ENCODE results near the gene LIN9.

DNA sequence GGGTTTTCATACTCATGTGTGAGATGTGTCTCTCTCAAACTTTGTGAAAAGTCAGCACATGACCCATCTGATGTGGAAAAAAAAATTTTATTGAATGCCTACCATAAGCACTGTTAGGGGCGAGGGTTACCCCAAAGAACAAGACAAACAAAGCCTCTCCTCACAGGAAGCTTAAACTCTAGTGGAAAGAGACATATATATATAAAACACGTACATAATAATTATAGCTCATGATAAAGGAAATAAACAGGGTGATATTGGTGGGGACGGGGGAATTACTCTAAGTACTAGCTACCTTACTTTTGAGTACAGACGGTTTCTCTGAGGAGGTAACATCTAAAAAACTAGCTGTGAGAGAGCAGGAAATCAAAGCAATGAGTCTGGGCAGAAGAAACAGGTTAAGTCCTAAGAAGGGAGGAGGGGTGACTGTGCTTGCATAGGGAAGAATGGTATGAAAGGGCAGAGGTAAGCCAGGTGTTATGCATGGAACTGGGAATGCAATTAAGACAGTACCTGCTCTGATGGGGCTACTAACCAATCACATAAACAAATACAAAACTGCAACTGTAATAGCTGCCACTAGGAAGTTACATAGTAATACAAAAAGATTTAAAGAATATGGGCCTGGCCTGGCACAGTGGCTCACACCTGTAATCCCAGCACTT lies 4.5 kb downstream of the LIN9 start:
- no peak for TF ChIP-seq PCBP2 (optimal IDR thresholded peaks at IDR 0.05; ENCODE audit: low read depth, low read length, poor library complexity, severe bottlenecking)
- no peak for TF ChIP-seq JUNB (CRISPR knock-in tag; IDR thresholded peaks at IDR 0.05; ENCODE audit: borderline replicate concordance)
- TF ChIP-seq, protein P1, sequence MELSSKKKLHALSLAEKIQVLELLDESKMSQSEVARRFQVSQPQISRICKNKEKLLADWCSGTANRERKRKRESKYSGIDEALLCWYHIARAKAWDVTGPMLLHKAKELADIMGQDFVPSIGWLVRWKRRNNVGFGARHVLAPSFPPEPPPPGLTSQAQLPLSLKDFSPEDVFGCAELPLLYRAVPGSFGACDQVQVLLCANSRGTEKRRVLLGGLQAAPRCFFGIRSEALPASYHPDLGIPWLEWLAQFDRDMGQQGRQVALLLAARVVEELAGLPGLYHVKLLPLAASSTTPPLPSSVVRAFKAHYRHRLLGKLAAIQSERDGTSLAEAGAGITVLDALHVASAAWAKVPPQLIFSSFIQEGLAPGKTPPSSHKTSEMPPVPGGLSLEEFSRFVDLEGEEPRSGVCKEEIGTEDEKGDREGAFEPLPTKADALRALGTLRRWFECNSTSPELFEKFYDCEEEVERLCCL (CRISPR knock-in tag; IDR thresholded peaks at IDR 0.05; ENCODE audit: borderline replicate concordance), result no peak
- TF ChIP-seq PHF20 (CRISPR knock-in tag; IDR thresholded peaks at IDR 0.05), result no peak
- TF ChIP-seq, protein P2, sequence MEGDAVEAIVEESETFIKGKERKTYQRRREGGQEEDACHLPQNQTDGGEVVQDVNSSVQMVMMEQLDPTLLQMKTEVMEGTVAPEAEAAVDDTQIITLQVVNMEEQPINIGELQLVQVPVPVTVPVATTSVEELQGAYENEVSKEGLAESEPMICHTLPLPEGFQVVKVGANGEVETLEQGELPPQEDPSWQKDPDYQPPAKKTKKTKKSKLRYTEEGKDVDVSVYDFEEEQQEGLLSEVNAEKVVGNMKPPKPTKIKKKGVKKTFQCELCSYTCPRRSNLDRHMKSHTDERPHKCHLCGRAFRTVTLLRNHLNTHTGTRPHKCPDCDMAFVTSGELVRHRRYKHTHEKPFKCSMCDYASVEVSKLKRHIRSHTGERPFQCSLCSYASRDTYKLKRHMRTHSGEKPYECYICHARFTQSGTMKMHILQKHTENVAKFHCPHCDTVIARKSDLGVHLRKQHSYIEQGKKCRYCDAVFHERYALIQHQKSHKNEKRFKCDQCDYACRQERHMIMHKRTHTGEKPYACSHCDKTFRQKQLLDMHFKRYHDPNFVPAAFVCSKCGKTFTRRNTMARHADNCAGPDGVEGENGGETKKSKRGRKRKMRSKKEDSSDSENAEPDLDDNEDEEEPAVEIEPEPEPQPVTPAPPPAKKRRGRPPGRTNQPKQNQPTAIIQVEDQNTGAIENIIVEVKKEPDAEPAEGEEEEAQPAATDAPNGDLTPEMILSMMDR (CRISPR knock-in tag; IDR thresholded peaks at IDR 0.05), result no peak
